Left colon (tissue), 2 donors: ENCODE data around the gene NLGN3. TPM values are rescaled to one million over a fixed set of nuclear protein-coding genes. Genes with fewer than 3 reads are reported as not detected.

Experiments
- ATAC-seq: fragments of 200-7000 bp; cut with Tn5 transposase; one replicate; pipeline ENCODE4 v1.9.1; 2020; ENCODE audit warnings: mild to moderate bottlenecking, moderate library complexity
- DNase-seq, 2 donors: peaks; one replicate each; pipeline ENCODE4 v3.0.0-alpha.2; 2020
- intact Hi-C, 2 donors: fragments of 100-400 bp; cut with DNase I in 1 of 2; cut with micrococcal nuclease in 1 of 2; formaldehyde crosslinking; loops; one replicate each; pipeline versions ENCODE4 v1.11.2 to v1.14.0; 2022; cut with DNase I, micrococcal nuclease
- long read RNA-seq: library from polyadenylated mRNA; unstranded; transcript quantifications from one replicate; pipeline ENCODE4 v2.0.0, GENCODE V29; 2021
- total RNA-seq, 2 donors: library from RNA; stranded (reverse); fragmentation: NEBNext Ultra II Directional; extraction: Animal tissue kit (Norgen Biotek cat#: 25700); gene quantifications; one replicate each; pipeline ENCODE4 v1.2.1, GENCODE V29; 2021
- donor health status: DM: no; HTN: no; CAD: no.
- donor health status: DM: yes; HTN: yes; CAD: no.

The NLGN3 gene
- total RNA-seq = 1 to 10 TPM in 1 of 2 donors, under 1 TPM in 1; 0.67 to 1.1 TPM
- long read RNA-seq = 0 reads

GRCh38 chrX:71144651-71145050 lies at the start of gene NLGN3:
TSS of gene NLGN3 (plus strand) at chrX:71144841. CDS start at chrX:71147750, 2,909 bp downstream.
- ATAC-seq = peak; percentile 2
- no peak for DNase-seq
- intact Hi-C loops = no loop called here

DNA sequence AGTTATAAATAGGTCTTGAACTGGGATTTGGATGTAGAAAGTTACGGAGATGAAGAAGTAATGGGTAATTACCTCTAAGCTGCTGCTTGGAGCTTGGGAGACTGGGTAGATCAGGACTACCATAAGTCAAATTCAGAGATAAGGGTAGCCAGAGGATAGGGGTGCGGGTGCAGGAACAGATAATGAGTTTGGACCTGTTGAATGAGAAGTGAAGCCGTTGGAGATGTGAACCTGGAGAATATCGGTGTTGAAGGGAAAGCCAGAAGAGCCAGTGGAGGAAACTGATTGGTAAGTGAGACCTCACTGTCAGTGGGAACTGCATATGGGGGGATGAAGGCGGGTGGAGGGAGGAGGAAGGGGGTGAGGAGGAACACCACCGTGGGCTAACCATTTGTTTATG lies 49.6 kb upstream of the NLGN3 start:
- ATAC-seq = no peak
- DNase-seq = no peak
- intact Hi-C loops = no loop called here

DNA sequence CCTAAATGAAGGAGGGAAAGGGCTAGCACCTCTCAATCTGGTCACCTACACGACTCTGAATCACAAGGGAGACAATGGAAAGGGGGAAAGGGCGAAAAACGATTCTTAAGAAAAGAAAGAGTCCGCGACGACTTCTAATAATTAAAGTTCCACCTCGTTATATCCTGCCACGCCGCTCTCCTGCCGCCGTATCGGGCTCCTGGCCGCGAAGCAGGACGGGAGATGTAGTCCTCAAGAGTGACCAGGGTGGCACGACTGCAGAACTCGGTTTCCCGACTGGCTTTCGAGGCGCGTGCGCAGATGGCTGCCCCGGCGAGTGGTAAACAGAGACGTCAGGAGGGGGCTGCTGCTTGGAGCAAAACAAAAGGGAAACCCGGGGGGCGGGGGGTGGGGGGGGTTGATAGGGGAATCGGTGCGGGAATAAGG lies 49.1 kb upstream of the NLGN3 start, which contains the start of gene FOXO4:
FOXO4 (plus strand) TSS at position 297 of the 426 bp plus-strand sequence. CDS start 678 bp downstream, outside the sequence.
- DNase-seq = peak; percentile 92 to 93
- ATAC-seq = peak; percentile 91
- intact Hi-C loops = no loop called here

GRCh38 chrX:71095981-71096759 lies 48.5 kb upstream of the NLGN3 start:
- ATAC-seq (peak; percentile 66), DNase-seq (peak in 1 of 2 donors; percentile 26)
- intact Hi-C loops = no loop called here

DNA sequence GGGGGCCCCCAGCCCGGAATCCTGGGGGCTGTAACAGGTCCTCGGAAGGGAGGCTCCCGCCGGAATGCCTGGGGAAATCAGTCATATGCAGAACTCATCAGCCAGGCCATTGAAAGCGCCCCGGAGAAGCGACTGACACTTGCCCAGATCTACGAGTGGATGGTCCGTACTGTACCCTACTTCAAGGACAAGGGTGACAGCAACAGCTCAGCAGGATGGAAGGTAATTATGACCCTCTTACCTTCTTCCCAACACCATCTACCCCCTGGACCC lies 47.9 kb upstream of the NLGN3 start:
- ATAC-seq (no peak), DNase-seq (no peak)
- intact Hi-C loops = no loop called here

DNA sequence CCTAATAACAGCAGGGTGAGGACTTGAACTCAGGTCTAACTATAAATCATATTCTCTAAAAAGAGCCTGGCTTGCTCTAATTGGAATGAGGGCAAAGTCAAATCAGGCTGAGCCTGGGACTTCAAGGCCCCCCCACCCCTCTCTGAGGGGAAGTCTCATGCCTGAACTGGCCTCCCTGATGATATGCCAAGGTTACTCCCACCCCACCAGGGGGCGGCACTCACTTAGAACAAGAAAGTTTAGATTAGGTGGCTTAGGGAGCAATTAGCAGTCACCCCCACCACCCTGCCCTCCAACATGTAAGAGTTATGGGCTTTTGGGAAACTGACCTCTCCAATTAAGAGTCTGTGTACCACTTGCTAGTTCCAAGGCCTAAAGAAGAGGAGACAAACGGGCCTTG lies 46.3 kb upstream of the NLGN3 start:
- intact Hi-C loops = no loop called here
- no peak for ATAC-seq
- DNase-seq = peak; percentile 50 to 71

DNA sequence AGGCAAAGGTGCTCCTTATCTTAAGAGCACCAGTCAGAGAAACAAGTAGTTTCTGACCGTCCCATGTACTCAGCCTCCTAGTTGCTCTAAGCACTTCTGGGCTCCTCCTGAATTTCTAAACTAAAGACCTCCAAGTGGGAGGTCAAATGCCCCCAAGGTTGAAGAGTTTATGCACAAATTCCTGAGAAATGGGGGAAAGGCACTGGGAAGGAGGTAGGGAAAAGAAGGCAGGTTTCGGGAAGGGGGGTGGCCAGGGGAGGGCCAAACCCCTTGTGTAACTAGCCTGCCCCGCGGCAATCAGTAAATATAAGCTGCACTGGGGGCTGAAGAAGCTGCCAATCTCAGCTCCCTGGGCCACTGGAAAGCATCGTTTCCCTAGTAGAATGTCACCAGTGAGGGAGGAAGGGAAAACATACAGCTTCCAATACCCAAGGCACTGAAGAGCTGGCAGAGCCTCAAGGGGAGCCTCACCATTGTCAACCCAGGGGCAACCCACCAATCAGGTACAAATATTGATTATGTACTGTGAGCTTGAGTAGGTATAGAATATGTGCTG lies 45.6 kb upstream of the NLGN3 start:
- intact Hi-C loops = no loop called here
- DNase-seq = no peak
- ATAC-seq = no peak

DNA sequence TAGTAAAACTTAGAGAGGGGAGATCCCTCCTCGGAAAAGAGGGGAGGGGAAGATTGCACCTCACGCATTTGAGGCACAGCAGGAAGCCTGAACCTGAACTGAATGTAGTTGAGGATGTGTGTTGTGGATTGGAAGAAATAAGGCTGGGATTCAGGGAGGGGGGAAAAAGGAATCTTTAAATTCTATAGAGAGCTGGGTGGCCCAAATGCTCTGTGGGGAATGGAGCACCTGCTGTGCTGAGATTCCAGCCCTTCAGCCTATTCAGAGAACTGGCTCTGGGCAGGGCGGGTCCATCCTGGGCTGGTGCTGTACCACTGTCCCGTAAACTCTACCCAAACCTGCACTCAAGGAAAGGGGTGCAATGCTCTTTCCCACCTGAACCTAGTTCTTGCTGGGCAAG lies 44.9 kb upstream of the NLGN3 start:
- intact Hi-C loops = no loop called here
- no peak for DNase-seq

DNA sequence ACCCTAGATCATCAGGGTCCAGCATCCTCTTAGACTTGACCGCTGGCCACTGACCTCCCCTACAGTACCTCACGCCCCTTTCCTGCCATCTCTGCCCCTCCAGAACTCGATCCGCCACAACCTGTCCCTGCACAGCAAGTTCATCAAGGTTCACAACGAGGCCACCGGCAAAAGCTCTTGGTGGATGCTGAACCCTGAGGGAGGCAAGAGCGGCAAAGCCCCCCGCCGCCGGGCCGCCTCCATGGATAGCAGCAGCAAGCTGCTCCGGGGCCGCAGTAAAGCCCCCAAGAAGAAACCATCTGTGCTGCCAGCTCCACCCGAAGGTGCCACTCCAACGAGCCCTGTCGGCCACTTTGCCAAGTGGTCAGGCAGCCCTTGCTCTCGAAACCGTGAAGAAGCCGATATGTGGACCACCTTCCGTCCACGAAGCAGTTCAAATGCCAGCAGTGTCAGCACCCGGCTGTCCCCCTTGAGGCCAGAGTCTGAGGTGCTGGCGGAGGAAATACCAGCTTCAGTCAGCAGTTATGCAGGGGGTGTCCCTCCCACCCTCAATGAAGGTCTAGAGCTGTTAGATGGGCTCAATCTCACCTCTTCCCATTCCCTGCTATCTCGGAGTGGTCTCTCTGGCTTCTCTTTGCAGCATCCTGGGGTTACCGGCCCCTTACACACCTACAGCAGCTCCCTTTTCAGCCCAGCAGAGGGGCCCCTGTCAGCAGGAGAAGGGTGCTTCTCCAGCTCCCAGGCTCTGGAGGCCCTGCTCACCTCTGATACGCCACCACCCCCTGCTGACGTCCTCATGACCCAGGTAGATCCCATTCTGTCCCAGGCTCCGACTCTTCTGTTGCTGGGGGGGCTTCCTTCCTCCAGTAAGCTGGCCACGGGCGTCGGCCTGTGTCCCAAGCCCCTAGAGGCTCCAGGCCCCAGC lies 43.8 kb upstream of the NLGN3 start:
- no peak for ATAC-seq
- DNase-seq = no peak
- intact Hi-C loops = no loop called here

More for the DNA sequence above, 44.9 kb upstream of the NLGN3 start:
- ATAC-seq = no peak

DNA sequence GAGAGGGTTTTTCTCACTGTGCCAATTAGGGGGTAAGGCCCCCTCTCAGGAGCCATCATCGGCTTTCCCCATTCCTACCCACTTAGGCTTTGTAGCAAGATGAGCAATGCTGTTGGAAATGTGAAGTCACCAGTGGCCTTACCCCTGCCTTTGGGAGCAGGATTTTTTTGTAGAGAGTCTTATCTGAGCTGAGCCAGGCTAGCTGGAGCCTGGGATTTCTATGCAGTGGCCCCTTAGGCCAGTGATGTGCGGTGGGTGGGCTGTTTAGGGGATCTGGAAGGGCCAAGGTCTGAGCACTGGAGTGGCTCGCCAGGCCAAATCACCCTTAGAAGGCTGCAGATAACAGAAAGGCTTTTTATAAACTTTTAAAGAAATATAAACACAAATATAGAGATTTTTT lies 42.3 kb upstream of the NLGN3 start:
- intact Hi-C loops = no loop called here
- DNase-seq (no peak), ATAC-seq (no peak)

DNA sequence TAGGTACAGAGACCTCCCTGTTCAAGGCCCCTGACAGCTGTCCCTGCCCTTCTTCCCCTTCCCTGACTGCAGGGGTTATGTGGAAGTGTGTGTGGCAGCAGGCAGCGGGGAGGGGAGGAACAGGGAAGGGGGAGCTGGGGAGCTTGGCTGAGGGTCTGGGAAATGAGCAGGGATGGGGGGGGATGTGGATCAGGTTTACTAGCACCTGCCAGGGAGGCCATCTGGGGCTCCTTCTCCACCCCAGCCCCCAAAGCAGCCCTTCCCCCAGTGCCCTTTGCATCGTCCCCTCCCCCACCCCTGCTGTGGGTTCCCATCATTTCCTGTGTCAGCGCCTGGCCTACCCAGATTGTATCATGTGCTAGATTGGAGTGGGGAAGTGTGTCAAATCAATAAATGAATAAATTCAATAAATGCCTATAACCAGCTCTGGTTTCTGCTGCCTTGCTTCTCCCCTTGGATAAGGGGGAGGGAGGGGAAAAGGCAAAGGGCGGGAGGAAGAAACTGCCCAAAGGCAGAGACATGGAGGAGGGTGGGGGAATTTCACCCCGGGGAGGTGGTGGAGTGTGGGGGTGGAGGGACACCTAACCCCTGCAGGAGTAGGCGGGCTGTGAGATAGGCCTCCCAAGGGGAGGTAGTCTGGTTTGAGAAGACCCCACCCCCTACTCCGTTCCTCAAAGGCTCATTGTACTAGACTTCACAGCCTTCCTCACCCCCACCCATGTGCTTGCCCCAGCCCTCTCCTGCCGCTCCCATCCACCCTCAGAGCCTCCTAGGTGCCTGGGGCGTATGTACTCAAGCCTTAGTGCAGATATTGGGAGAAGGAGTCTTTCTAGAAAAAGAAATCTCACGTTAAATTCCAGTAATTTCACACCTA lies 41.3 kb upstream of the NLGN3 start:
- ATAC-seq (peak; percentile 39), DNase-seq (peak in 1 of 2 donors; percentile 54)
- intact Hi-C loops = no loop called here

- ATAC-seq = no peak
- no peak for DNase-seq
- intact Hi-C loops = no loop called here
These were observed 39.0 kb upstream of the NLGN3 start for GRCh38 chrX:71105628-71106027.

DNA sequence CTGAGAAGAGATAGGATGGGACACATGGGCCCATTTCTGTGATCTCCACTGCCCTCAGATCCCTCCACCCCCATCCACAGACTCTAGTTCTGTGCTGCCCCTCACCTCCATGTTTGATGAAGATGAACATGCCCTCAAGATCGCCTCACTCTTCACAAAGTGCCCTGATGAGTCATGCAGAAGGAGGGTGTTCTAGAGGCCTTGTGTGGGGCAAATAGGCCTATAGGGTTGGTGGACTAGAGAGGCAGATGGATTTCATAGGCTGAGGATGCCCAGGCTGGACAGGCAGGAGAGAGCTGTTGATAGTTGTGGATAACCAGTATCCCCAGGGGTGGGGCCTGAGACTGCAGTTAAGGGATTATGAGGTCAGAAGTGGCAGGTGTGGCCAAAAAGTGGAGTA lies 38.2 kb upstream of the NLGN3 start, which contains the start of gene CXorf65:
CXorf65 (minus strand) TSS at position 314 of the 400 bp plus-strand sequence; CDS start at position 130, 184 bp downstream.
- DNase-seq = no peak
- peak; percentile 35 for ATAC-seq
- intact Hi-C loops = no loop called here

GRCh38 chrX:71107245-71107644 lies 37.4 kb upstream of the NLGN3 start:
- intact Hi-C loops = no loop called here
- ATAC-seq (no peak), DNase-seq (no peak)

GRCh38 chrX:71107762-71108360 lies 36.8 kb upstream of the NLGN3 start:
- DNase-seq (no peak), ATAC-seq (no peak)
- intact Hi-C loops = no loop called here

- ATAC-seq (no peak), DNase-seq (no peak)
- intact Hi-C loops = no loop called here
These were observed 35.6 kb upstream of the NLGN3 start for GRCh38 chrX:71109051-71109450.

GRCh38 chrX:71111141-71111843 lies 33.3 kb upstream of the NLGN3 start, which contains the start of gene IL2RG:
TSS of gene IL2RG (minus strand) at chrX:71111577. CDS start at chrX:71111539, 38 bp downstream.
- DNase-seq (peak; percentile 54 to 64), ATAC-seq (peak; percentile 98)
- intact Hi-C loops = no loop called here
